K562 (cell line): ENCODE results near the gene SCAP.

Experiments
- ELF1 ChIP-seq: fragments of 200-800 bp; sonication (Bioruptor generic); IDR thresholded peaks from 2 replicates; pipeline ENCODE4 v1.6.1; 2016; ENCODE audit warnings: missing genetic modification characterization, missing compliant biosample characterization
- EZH2 ChIP-seq: IDR thresholded peaks from 2 replicates; pipeline ENCODE4 v1.6.1; 2012; ENCODE audit warnings: low read depth, mild to moderate bottlenecking, inconsistent platforms, low read length, borderline replicate concordance
- GABPA ChIP-seq: fragments of 200-800 bp; sonication (Bioruptor generic); conservative IDR thresholded peaks from 2 replicates; pipeline ENCODE4 v1.6.1; 2016; ENCODE audit warnings: low read depth, missing genetic modification characterization, missing compliant biosample characterization
- POLR2H ChIP-seq: IDR thresholded peaks from 2 replicates; pipeline ENCODE4 v1.6.1; 2016; ENCODE audit warnings: missing genetic modification characterization, low read depth, mild to moderate bottlenecking, control low read depth, missing compliant biosample characterization, moderate library complexity
- SREBF2 ChIP-seq: sonication (generic); formaldehyde crosslinking; IDR thresholded peaks from 2 replicates; pipeline ENCODE4 v1.4.0; 2020; ENCODE audit warnings: mild to moderate bottlenecking, missing genetic modification reagents
- TF ChIP-seq, protein P1 (sequence below), 2 experiments: fragments of 250-450 bp in 1 of 2; fragments of 450-650 bp in 1 of 2; sonication (Bioruptor Pico) in 1 of 2; IDR thresholded peaks; 2 replicates each; pipeline versions ENCODE4 v1.6.1 to v1.8.0; 2016 to 2021; ENCODE audit warnings: mild to moderate bottlenecking in 2 of 2, moderate library complexity in 2 of 2, missing compliant biosample characterization in 1 of 2, missing genetic modification characterization in 1 of 2
- TF ChIP-seq, protein P2 (sequence below), 3 experiments: IDR thresholded peaks in 2 of 3; conservative IDR thresholded peaks in 1 of 3; 2 replicates each; pipeline ENCODE4 v1.5.1; 2011 to 2012; ENCODE audit warnings: low read length in 3 of 3, mild to moderate bottlenecking in 3 of 3, control low read depth in 2 of 3, improper control_type of control experiment in 1 of 3, inconsistent platforms in 1 of 3, low read depth in 1 of 3, mixed read lengths in 1 of 3, moderate library complexity in 1 of 3; ENCODE audit not compliant: insufficient read depth in 2 of 3

DNA sequence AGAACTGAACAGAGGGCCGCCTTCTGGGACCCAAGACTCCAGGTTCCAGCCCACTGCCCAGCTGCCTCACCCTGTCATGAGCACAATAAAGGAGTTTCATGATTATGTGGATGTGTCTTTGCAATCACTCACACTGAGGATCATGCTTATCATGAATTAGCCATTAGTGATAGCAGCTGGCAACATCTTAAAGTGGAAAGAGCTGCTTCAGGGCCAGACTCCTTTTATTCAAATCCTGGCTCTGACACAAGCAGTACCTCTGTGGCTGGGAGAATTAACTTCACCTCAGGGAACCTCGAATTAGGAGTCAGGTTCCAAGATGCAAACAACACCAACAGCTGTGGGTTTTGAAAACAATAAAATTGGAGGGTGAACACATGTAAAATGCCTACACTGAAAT is 6.6 kb upstream of the SCAP start:
- TF ChIP-seq, protein P1, sequence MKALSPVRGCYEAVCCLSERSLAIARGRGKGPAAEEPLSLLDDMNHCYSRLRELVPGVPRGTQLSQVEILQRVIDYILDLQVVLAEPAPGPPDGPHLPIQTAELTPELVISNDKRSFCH (CRISPR knock-in tag; IDR thresholded peaks at IDR 0.05): no peak
- TF ChIP-seq, protein P1 (tag; IDR thresholded peaks at IDR 0.05): no peak
- TF ChIP-seq SREBF2 (CRISPR knock-in tag) (no peak), GABPA (no peak), EZH2 (no peak), POLR2H (tag) (no peak), ELF1 (tag) (no peak)
- TF ChIP-seq, protein P2, sequence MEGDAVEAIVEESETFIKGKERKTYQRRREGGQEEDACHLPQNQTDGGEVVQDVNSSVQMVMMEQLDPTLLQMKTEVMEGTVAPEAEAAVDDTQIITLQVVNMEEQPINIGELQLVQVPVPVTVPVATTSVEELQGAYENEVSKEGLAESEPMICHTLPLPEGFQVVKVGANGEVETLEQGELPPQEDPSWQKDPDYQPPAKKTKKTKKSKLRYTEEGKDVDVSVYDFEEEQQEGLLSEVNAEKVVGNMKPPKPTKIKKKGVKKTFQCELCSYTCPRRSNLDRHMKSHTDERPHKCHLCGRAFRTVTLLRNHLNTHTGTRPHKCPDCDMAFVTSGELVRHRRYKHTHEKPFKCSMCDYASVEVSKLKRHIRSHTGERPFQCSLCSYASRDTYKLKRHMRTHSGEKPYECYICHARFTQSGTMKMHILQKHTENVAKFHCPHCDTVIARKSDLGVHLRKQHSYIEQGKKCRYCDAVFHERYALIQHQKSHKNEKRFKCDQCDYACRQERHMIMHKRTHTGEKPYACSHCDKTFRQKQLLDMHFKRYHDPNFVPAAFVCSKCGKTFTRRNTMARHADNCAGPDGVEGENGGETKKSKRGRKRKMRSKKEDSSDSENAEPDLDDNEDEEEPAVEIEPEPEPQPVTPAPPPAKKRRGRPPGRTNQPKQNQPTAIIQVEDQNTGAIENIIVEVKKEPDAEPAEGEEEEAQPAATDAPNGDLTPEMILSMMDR (IDR thresholded peaks at IDR 0.05 in 2 of 3, conservative IDR thresholded peaks at IDR 0.05 in 1 of 3; ENCODE audit: insufficient read depth in 2 of 3, low read depth in 1 of 3, low read length in 3 of 3): no peak
